CD14-positive monocyte (primary cell): ENCODE measurements around the gene DACT1. TPM values are rescaled to one million over a fixed set of nuclear protein-coding genes. Genes with fewer than 3 reads are reported as not detected.

Experiments
- DNase-seq, 3 donors: peaks; one replicate each; pipeline ENCODE4 v3.0.0-alpha.2; 2011 to 2022
- H2AFZ ChIP-seq: 2 replicates; pipeline ENCODE4 v1.6.0; 2012; ENCODE audit warnings: mild to moderate bottlenecking, low read depth, low read length, inconsistent platforms; ENCODE audit not compliant: insufficient read depth, poor library complexity, severe bottlenecking
- H3K27ac ChIP-seq, 2 donors: 1 replicate in 1 of 2; 2 replicates in 1 of 2; pipeline ENCODE4 v1.5.1; 2012 to 2013; ENCODE audit warnings: low read length in 2 of 2, control low read depth in 1 of 2, inconsistent platforms in 1 of 2, low read depth in 1 of 2, mild to moderate bottlenecking in 1 of 2
- H3K27me3 ChIP-seq, 2 donors: one replicate each; pipeline versions ENCODE4 v1.6.0 to v1.6.1; 2011 to 2013; ENCODE audit warnings: low read length in 2 of 2; ENCODE audit not compliant: control insufficient read depth in 2 of 2, insufficient read depth in 2 of 2
- H3K36me3 ChIP-seq, 2 donors: replicated peaks in 1 of 2; 1 replicate in 1 of 2; 2 replicates in 1 of 2; pipeline versions ENCODE4 v1.5.1 to v1.6.1; 2012 to 2013; ENCODE audit warnings: low read length in 2 of 2, control low read depth in 1 of 2, inconsistent platforms in 1 of 2, mild to moderate bottlenecking in 1 of 2; ENCODE audit not compliant: insufficient read depth in 2 of 2, control insufficient read depth in 1 of 2
- H3K4me1 ChIP-seq, 2 donors: 1 replicate in 1 of 2; 2 replicates in 1 of 2; pipeline versions ENCODE4 v1.5.1 to v1.6.1; 2012 to 2013; ENCODE audit warnings: low read length in 2 of 2, control low read depth in 1 of 2, inconsistent platforms in 1 of 2, mild to moderate bottlenecking in 1 of 2, moderate library complexity in 1 of 2; ENCODE audit not compliant: insufficient read depth in 2 of 2, control insufficient read depth in 1 of 2
- H3K4me2 ChIP-seq: replicated peaks from 2 replicates; pipeline ENCODE3; 2012; ENCODE audit warnings: low read length, moderate library complexity, mild to moderate bottlenecking; ENCODE audit not compliant: poor library complexity, severe bottlenecking; ENCODE audit errors: extremely low read depth
- H3K4me3 ChIP-seq, 3 experiments: fragments of 200-600 bp in 1 of 3; sonication (generic) in 1 of 3; replicated peaks in 1 of 3; 1 replicate in 2 of 3; 2 replicates in 1 of 3; pipeline ENCODE4 v1.5.1; 2011 to 2013; ENCODE audit warnings: low read length in 3 of 3, mild to moderate bottlenecking in 3 of 3, control low read depth in 2 of 3, low read depth in 2 of 3, inconsistent platforms in 1 of 3, moderate library complexity in 1 of 3
- H3K79me2 ChIP-seq: 2 replicates; pipeline ENCODE4 v1.6.0; 2012; ENCODE audit warnings: mild to moderate bottlenecking, control low read depth, inconsistent platforms, low read length, moderate library complexity; ENCODE audit not compliant: insufficient read depth
- H3K9ac ChIP-seq: 2 replicates; pipeline ENCODE4 v1.6.0; 2017; ENCODE audit warnings: low read length, mild to moderate bottlenecking; ENCODE audit not compliant: insufficient read depth, poor library complexity, severe bottlenecking
- H3K9me3 ChIP-seq, 2 donors: replicated peaks in 1 of 2; 1 replicate in 1 of 2; 2 replicates in 1 of 2; pipeline versions ENCODE4 v1.5.1 to v1.6.1; 2012 to 2013; ENCODE audit warnings: low read length in 2 of 2, control low read depth in 1 of 2; ENCODE audit not compliant: control insufficient read depth in 1 of 2, insufficient read depth in 1 of 2
- H4K20me1 ChIP-seq: 2 replicates; pipeline ENCODE4 v1.6.0; 2012; ENCODE audit warnings: mild to moderate bottlenecking, low read length, control low read depth, moderate library complexity; ENCODE audit not compliant: insufficient read depth
- H3K27ac Mint-ChIP-seq, 7 donors: one replicate each; pipeline ENCODE4 v1.8.0; 2020; ENCODE audit warnings: mild to moderate bottlenecking in 7 of 7, mixed read lengths in 7 of 7, moderate library complexity in 6 of 7, inconsistent platforms in 2 of 7
- H3K27me3 Mint-ChIP-seq, 3 donors: one replicate each; pipeline ENCODE4 v1.8.0; 2021 to 2022; ENCODE audit warnings: low read depth in 3 of 3, mild to moderate bottlenecking in 3 of 3, mixed read lengths in 3 of 3, moderate library complexity in 3 of 3, inconsistent platforms in 1 of 3
- H3K36me3 Mint-ChIP-seq, 2 donors: one replicate each; pipeline ENCODE4 v1.8.0; 2020; ENCODE audit warnings: mixed read lengths in 2 of 2, inconsistent platforms in 1 of 2, mild to moderate bottlenecking in 1 of 2
- H3K4me1 Mint-ChIP-seq: one replicate; pipeline ENCODE4 v1.8.0; 2020; ENCODE audit warnings: mild to moderate bottlenecking, mixed read lengths
- H3K4me3 Mint-ChIP-seq, 2 donors: one replicate each; pipeline ENCODE4 v1.8.0; 2020; ENCODE audit warnings: mild to moderate bottlenecking in 2 of 2, mixed read lengths in 2 of 2, moderate library complexity in 1 of 2
- H3K9me3 Mint-ChIP-seq, 7 donors: one replicate each; pipeline ENCODE4 v1.8.0; 2020 to 2022; ENCODE audit warnings: mixed read lengths in 7 of 7, mild to moderate bottlenecking in 6 of 7, moderate library complexity in 6 of 7, inconsistent platforms in 2 of 7
- CTCF ChIP-seq: fragments of 200-600 bp; IDR thresholded peaks from one replicate; pipeline ENCODE4 v1.8.0; 2022; ENCODE audit warnings: antibody characterized with exemption, mild to moderate bottlenecking
- WGBS: methylation state at CpG from one replicate; pipeline ENCODE4 v1.1.5; 2013; ENCODE audit warnings: missing lambda C conversion rate; ENCODE audit not compliant: insufficient coverage; 5-methylcytosine and 5-hydroxymethylcytosine counted together
- intact Hi-C, 2 donors: fragments of 100-400 bp; cut with micrococcal nuclease; formaldehyde crosslinking; loops; one replicate each; pipeline versions ENCODE4 v1.15.0 to v1.15.1; 2023
- polyA plus RNA-seq, 3 donors: library from polyadenylated mRNA; depleted of rRNA in 1 of 3; unstranded in 2 of 3; stranded (reverse) in 1 of 3; fragments of 300-500 nt in 2 of 3; fragments of >200 nt in 1 of 3; fragmentation: Illumina TruSeq in 2 of 3; gene quantifications; 1 replicate in 2 of 3; 2 replicates in 1 of 3; pipeline ENCODE4 v1.2.3, GENCODE V29; 2012 to 2021

DACT1 gene
- polyA plus RNA-seq, 3 donors: 0.09 TPM; not detected in 2

- no peak for TF ChIP-seq CTCF
- Mint-ChIP-seq H3K9me3 (peaks cover 0 to 9% (median 7%) of the 10 kb centered on the region in 7 donors), H3K4me3 (no peak overlapping the region), H3K36me3 (no peaks in the 10 kb centered on the region), H3K4me1 (no peaks in the 10 kb centered on the region), H3K27me3 (peaks cover 0 to 7% (median 2%) of the 10 kb centered on the region in 3 donors), H3K27ac (peak overlapping the region in 1 of 7 donors; percentile 66)
- Histone ChIP-seq H3K9me3 (no peaks in the 10 kb centered on the region), H4K20me1 (no peaks in the 10 kb centered on the region), H3K27ac (no peak overlapping the region), H3K9ac (no peak overlapping the region), H3K4me2 (no peak overlapping the region), H3K4me1 (no peaks in the 10 kb centered on the region), H3K27me3 (no peaks in the 10 kb centered on the region), H3K36me3 (no peaks in the 10 kb centered on the region), H3K4me3 (no peak overlapping the region), H3K79me2 (no peaks in the 10 kb centered on the region), H2AFZ (no peak overlapping the region)
- 80% methylated on average over 1 of the region's 1 CpG for WGBS
- intact Hi-C loops: no loop called here
- no peak for DNase-seq
Observed at GRCh38 chr14:58695514-58695913, 57.8 kb downstream of the DACT1 start.

- no peak overlapping the region for H3K27ac Mint-ChIP-seq
- H3K4me1 Mint-ChIP-seq: no peaks in the 10 kb centered on the region
Observed at GRCh38 chr14:58697266-58697929, 59.6 kb downstream of the DACT1 start.

More at GRCh38 chr14:58697266-58697929, 59.6 kb downstream of the DACT1 start:
- no peaks in the 10 kb centered on the region for H3K79me2 ChIP-seq
- no CpG with 5 or more reads among the region's 2 CpGs for WGBS
- DNase-seq: no peak
- H3K4me3 ChIP-seq: no peak overlapping the region
- H3K9me3 Mint-ChIP-seq: peaks cover 0 to 7% (median 6%) of the 10 kb centered on the region in 7 donors
- H3K4me3 Mint-ChIP-seq: no peak overlapping the region
- intact Hi-C loops: no loop called here
- no peaks in the 10 kb centered on the region for H3K36me3 ChIP-seq
- no peak overlapping the region for H3K9ac ChIP-seq
- no peaks in the 10 kb centered on the region for H3K9me3 ChIP-seq
- H3K27ac ChIP-seq: no peak overlapping the region
- H3K27me3 Mint-ChIP-seq: peaks cover 0 to 5% (median 2%) of the 10 kb centered on the region in 3 donors
- H3K4me2 ChIP-seq: no peak overlapping the region
- H2AFZ ChIP-seq: no peak overlapping the region
- H3K27me3 ChIP-seq: no peaks in the 10 kb centered on the region
- TF ChIP-seq CTCF: no peak
- H4K20me1 ChIP-seq: no peaks in the 10 kb centered on the region
- H3K4me1 ChIP-seq: no peaks in the 10 kb centered on the region
- H3K36me3 Mint-ChIP-seq: no peaks in the 10 kb centered on the region

Other genes starting within 250 kb of the DACT1 start
- under 1 TPM in 1 of 3 donors, not detected in 2; 0.33 TPM for gene TOMM20L, start 242.0 kb upstream of the DACT1 start, polyA plus RNA-seq
- 10 to 100 TPM; 26.2 to 45.7 (median 29.9) TPM for gene TIMM9, start 210.4 kb upstream of the DACT1 start, polyA plus RNA-seq
- 1 to 10 TPM; 3.4 to 7.5 (median 4.4) TPM for gene KIAA0586, start 210.2 kb upstream of the DACT1 start, polyA plus RNA-seq